Activated CD8-positive, alpha-beta memory T cell treated with anti-CD3 and anti-CD28 coated beads for 48 hours (primary cell): Measurements from ENCODE around the gene ZNF678.
"Not testable (repeated sequence)": the region's sequence is repeated elsewhere in the genome, so short reads cannot be mapped to it uniquely, and the experiment has no call there.

ENCODE experiments used
- DNase-seq, 3 experiments: peaks; one replicate each; pipeline ENCODE4 v3.0.0-alpha.2; 2020; ENCODE audit warnings: low read depth in 2 of 3, low spot score in 2 of 3

ZNF678 gene

GRCh38 chr1:227596222-227596621, 32.9 kb downstream of the ZNF678 start:
- DNase-seq: not testable (repeated sequence)

- no peak for DNase-seq
These were observed 40.0 kb downstream of the ZNF678 start for GRCh38 chr1:227603327-227603726.

- DNase-seq: no peak
These were observed 41.1 kb downstream of the ZNF678 start for GRCh38 chr1:227604446-227604845.

GRCh38 chr1:227606271-227606670, 42.9 kb downstream of the ZNF678 start:
- DNase-seq: not testable (repeated sequence)

GRCh38 chr1:227607336-227607898, 44.1 kb downstream of the ZNF678 start:
- DNase-seq: no peak

- DNase-seq: no peak
These were observed 49.3 kb downstream of the ZNF678 start for GRCh38 chr1:227612658-227613057.

GRCh38 chr1:227613526-227613925, 50.2 kb downstream of the ZNF678 start:
- no peak for DNase-seq

- DNase-seq: no peak
These were observed 57.9 kb downstream of the ZNF678 start for GRCh38 chr1:227621211-227621610.

GRCh38 chr1:227622739-227623475, 59.6 kb downstream of the ZNF678 start:
- no peak for DNase-seq

- no peak for DNase-seq
These were observed 69.0 kb downstream of the ZNF678 start for GRCh38 chr1:227632325-227632724.

- no peak for DNase-seq
These were observed 72.2 kb downstream of the ZNF678 start for GRCh38 chr1:227635596-227635995.

GRCh38 chr1:227654431-227654830, 91.1 kb downstream of the ZNF678 start:
- DNase-seq: no peak

- DNase-seq: no peak
These were observed 91.7 kb downstream of the ZNF678 start for GRCh38 chr1:227654858-227655752.

- DNase-seq: no peak
These were observed 98.1 kb downstream of the ZNF678 start for GRCh38 chr1:227661495-227661894.

GRCh38 chr1:227662933-227663332, 99.6 kb downstream of the ZNF678 start:
- DNase-seq: no peak

GRCh38 chr1:227666286-227666685, 102.9 kb downstream of the ZNF678 start:
- no peak for DNase-seq

GRCh38 chr1:227673441-227673840, 110.1 kb downstream of the ZNF678 start:
- no peak for DNase-seq

GRCh38 chr1:227685807-227686206, 122.5 kb downstream of the ZNF678 start:
- DNase-seq: no peak

- no peak for DNase-seq
These were observed 134.0 kb downstream of the ZNF678 start for GRCh38 chr1:227697321-227697864.

GRCh38 chr1:227701631-227702030, 138.3 kb downstream of the ZNF678 start:
- not testable (repeated sequence) for DNase-seq

GRCh38 chr1:227707846-227708245, 144.5 kb downstream of the ZNF678 start:
- DNase-seq: no peak

- DNase-seq: no peak
These were observed 146.1 kb downstream of the ZNF678 start for GRCh38 chr1:227709451-227709850.
